GM19023 (cell line): ENCODE data around the gene SLC24A1.

Experiments
- ATAC-seq: cut with Tn5 transposase; IDR thresholded peaks from one replicate; pipeline ENCODE4 v1.9.1; 2021; ENCODE audit warnings: mild to moderate bottlenecking, moderate library complexity; ENCODE audit not compliant: unreplicated experiment

The SLC24A1 gene

DNA sequence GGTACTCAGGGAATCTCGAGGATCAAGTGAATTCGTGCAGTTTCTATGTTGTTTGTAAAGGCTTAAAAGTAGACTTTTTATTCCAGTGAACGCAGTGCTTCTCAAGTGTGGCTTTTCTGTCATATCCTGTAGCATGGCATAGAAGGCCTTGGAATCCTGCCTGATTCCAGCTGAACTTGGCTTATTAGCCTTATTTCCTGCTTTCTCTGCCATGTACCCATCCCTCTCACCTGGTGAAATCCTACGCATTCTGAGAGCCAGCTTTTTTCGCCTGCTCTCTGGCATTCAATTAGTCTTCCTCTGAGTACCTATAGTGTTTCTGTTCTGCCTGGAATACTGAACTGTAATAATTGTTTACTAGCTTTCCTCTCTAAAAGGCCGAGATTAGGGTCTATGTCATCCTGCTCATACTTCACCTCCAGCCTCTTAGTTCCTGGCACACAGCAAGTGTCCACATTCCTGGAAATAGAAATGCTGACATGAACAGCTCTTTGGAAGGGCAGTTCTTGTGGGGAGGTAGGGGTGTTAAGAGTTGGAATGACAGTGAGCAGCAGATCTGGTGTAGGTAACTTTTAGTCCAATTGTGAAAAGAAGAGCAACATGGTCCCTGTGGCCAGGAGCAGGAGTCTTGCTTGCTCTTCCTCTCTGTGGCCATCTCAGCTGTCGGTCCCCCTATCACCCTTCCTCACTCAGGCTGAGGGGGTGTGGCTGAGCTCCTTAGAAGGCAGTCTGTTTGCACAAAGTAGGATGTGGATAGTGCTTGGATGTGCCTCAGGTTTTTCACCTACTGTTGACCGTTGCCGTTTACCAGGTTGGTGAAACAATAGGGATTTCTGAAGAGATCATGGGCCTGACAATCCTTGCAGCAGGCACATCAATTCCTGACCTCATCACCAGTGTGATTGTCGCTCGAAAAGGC lies 30.4 kb downstream of the SLC24A1 start:
- no peak for ATAC-seq

GRCh38 chr15:65653341-65653740 lies 31.6 kb downstream of the SLC24A1 start:
- no peak for ATAC-seq

DNA sequence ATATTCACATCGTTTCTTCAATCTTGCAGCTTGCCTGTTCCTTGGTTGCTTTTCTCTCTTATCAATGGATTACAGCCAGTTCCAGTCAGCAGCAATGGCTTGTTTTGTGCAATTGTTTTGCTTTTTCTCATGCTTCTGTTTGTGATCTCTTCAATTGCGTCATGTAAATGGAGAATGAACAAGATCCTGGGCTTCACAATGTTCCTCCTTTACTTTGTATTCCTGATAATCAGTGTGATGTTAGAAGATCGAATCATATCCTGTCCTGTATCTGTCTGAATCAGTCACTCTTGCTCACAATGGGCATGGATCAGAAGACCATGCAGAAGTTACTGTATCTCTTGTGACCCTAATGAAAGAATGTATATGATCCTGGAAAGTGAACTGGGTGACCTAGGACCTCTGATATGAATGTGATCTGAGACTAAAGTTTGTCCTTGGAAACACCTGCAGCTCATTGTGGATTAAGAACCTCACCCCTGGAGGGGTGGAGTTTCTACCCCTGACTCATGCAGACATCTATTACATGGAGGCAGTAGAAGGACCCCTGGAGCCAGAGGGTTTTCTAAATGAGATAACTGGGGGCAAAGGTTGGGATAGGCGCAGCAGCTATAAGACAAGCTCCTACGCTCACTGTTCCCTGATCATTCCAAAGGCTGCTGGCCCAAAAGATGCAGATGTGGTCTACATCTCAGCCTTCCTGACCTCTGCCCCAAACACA lies 32.2 kb downstream of the SLC24A1 start:
- no peak for ATAC-seq

DNA sequence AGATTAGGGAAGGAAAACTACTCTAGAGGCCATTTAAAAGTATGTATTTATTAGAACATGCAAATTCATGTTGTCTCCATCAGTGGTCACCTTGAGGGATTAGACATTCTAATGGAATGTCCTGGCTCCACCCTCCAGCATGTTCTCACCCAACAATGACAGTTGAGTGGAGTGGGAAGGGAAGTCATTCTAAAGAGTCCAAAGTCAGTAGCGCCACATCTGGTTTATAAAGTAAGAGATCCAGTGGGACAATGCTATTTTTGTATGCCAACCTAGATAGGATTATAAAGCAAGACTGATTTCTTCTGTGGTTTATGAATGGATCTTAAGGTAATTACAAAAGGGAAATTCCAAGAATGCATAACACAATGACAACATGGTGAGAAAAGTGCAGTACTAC lies 33.3 kb downstream of the SLC24A1 start:
- no peak for ATAC-seq

GRCh38 chr15:65655457-65655856 lies 33.7 kb downstream of the SLC24A1 start:
- no peak for ATAC-seq

- ATAC-seq: no peak
Observed at GRCh38 chr15:65659502-65660052, 37.8 kb downstream of the SLC24A1 start.

DNA sequence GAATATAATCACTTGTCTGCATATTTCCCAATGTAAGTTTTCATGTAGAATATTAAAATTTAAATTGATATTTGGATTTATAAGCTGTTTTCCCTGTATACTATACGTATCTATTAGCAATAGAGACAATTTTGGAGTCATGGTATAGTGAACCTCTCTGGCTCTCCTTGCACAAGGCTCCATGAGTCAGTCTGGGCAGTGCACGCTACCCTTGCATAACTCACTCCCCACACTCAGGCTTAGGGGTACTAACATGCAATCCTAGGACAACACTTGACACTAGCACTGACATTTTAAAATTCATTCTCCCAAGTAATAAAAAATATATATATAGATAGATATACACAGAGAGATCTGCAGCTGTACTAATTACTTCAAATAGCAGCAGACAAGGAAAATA lies 39.2 kb downstream of the SLC24A1 start:
- ATAC-seq: no peak

DNA sequence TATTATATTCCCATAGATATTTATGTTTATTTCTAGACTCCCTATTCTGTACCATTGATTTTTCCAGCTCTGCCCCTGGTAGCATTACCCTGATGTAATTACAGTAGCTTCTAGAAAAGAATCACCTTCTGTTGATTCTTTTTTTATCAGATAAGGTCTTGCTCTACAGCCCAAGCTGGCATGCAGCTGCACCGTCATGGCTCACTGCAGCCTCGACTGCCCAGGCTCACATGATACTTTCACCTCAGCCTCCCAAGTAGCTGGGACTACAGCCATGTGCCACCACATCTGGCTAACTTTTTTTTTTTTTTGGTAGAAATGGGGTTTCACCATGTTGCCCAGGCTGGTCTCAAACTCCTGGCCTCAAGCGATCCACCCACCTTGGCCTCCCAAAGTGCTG lies 41.8 kb downstream of the SLC24A1 start:
- no peak for ATAC-seq

- ATAC-seq: no peak
Observed at GRCh38 chr15:65666257-65666656, 44.5 kb downstream of the SLC24A1 start.

DNA sequence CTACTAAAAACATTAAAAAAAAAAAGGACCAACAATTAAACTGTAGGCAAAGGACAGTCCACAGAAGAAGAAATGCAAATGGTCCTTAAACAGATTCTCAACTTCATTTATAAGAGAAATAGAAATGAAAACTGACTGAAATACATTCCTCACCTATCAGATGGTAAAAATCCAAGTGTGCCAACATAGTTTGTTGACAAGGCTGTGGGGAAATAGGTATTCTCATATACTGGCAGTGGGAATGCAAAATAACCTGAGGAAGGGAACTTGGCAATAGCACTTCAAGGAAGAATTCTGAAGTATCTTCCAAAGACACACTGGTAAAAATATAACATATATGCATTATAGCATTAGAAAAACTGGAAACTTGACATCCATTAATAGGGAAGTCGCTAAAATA lies 53.8 kb downstream of the SLC24A1 start:
- no peak for ATAC-seq

DNA sequence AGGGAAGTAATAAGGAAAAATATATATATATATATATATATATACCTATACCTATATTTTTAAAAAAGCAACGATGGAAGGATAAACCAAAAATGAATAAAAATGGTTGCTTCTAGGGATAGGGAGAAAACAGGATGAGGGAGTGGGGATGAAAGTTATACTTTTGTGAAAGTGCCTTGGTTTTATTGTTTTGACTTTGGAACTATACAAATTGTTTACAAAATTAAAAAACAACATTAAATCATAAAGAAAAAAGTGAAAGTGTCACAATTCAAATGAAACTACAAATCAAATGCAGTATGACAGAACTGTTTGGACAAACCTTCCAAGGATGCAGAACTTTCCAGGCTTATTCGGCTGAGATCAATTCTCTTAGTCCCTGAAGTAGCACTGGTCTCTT lies 54.4 kb downstream of the SLC24A1 start:
- no peak for ATAC-seq

- ATAC-seq: no peak
Observed at GRCh38 chr15:65680544-65680943, 58.8 kb downstream of the SLC24A1 start.

DNA sequence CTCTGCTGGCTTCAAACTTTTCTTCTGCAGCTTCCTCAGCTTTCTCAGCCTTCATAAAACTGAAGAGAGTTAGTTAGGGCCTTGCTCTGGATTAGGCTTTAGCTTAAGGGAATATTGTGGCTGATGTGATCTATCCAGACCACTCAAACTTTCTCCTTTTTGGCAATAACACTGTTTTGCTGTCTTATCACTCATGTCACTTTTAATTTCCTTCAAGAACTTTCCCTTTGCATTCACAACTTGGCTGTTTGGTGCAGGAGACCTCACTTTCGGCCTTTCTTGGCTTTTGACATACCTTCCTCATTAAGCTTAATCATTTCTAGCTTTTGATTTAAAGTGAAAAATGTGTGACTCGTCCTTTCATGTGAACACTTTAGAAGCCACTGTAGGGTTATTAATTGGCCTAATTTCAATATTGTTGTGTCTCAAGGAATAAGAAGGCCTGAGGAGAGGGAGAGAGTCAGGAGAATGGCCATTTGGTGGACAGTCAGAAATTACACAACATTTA lies 60.7 kb downstream of the SLC24A1 start:
- ATAC-seq: no peak

GRCh38 chr15:65688462-65688861 lies 66.7 kb downstream of the SLC24A1 start:
- ATAC-seq: no peak

DNA sequence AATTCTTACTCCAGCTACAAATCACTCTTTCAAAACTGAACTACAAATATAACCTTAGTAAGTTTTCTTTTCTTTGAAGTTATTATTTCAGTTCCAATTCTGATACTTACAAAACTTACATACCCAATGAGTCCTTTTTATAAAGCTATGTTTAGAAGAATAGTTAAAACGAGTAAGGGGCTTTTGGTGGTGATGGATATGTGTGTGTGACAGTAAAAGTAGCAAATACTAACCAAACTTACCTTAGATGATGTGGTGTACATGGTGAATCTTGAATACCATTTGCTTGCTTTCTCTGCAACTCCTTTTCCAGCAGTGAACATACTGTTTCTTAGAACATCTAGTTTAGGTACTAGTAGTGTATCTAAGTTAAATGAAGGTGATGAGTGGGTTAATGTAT lies 68.4 kb downstream of the SLC24A1 start:
- ATAC-seq: no peak

DNA sequence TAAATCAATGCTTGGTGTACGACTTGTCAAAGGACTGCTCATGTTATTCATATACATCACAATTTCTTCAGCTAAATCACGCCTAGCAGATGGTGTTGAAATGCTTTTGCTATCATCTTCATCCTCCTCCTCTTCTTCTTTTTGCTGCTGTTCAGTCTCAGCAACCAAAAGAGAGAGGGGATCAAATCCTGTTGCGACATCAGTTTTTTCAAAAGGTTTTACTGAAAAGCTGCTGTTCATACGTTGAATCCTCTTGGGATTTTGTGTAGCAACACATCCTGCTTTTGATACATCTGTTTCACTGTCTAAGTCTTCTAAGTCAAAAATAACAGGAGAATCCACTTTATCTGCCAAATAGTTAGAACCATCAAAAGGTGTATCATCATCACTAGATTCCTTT lies 69.0 kb downstream of the SLC24A1 start:
- no peak for ATAC-seq

DNA sequence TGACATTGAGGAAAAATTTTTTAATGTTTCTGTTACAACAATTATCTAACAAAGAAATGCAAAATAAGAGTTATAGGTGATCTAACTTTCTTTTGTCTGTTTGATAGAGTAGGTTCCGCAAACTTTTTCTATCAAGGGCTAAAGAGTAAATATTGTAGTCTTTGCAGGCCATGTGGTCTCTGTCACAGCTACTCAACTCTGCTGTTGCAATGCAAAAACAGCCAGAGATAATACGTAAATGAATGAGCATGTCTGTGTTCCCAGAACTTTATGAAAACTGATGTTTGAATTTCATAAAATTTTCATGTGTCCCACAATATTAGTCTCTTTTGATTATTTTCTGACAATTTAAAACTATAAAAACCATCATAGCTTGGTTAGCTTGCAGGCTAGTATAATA lies 73.3 kb downstream of the SLC24A1 start:
- no peak for ATAC-seq
